Activated CD4-positive, CD25-positive, alpha-beta regulatory T cell (primary cell): Measurements from ENCODE around the gene SMAD2.
A peak's percentile ranks its signal among the peaks of the same experiment; 100 is the strongest.
"Not testable (repeated sequence)": the region's sequence is repeated elsewhere in the genome, so short reads cannot be mapped to it uniquely, and the experiment has no call there.

Experiments used
- DNase-seq, 4 experiments: peaks; one replicate each; lab custom pipeline; 2025; lab: John Stamatoyannopoulos, UW

SMAD2 gene

GRCh38 chr18:47794725-47795433 lies 135.6 kb downstream of the SMAD2 start:
- no peak for DNase-seq

GRCh38 chr18:47793609-47794008 lies 136.8 kb downstream of the SMAD2 start:
- no peak for DNase-seq

GRCh38 chr18:47791461-47791985 lies 138.9 kb downstream of the SMAD2 start:
- DNase-seq: no peak

GRCh38 chr18:47790036-47790435 lies 140.4 kb downstream of the SMAD2 start:
- DNase-seq: no peak

GRCh38 chr18:47788621-47789020 lies 141.8 kb downstream of the SMAD2 start:
- DNase-seq: no peak

GRCh38 chr18:47781561-47781960 lies 148.9 kb downstream of the SMAD2 start:
- no peak for DNase-seq

GRCh38 chr18:47780011-47780725 lies 150.3 kb downstream of the SMAD2 start:
- no peak for DNase-seq

GRCh38 chr18:47779381-47779780 lies 151.1 kb downstream of the SMAD2 start:
- no peak for DNase-seq

GRCh38 chr18:47777626-47778025 lies 152.8 kb downstream of the SMAD2 start:
- no peak for DNase-seq

GRCh38 chr18:47775961-47776360 lies 154.5 kb downstream of the SMAD2 start:
- DNase-seq: no peak

GRCh38 chr18:47773931-47774330 lies 156.5 kb downstream of the SMAD2 start:
- DNase-seq: no peak

GRCh38 chr18:47772374-47773248 lies 157.8 kb downstream of the SMAD2 start:
- DNase-seq: peak; percentile 9 to 50 (median 30)

GRCh38 chr18:47771922-47772321 lies 158.5 kb downstream of the SMAD2 start:
- no peak for DNase-seq

GRCh38 chr18:47767699-47768098 lies 162.8 kb downstream of the SMAD2 start:
- no peak for DNase-seq

GRCh38 chr18:47767198-47767597 lies 163.3 kb downstream of the SMAD2 start:
- DNase-seq: not testable (repeated sequence)
